Measurements from ENCODE around the gene TAF8.
A peak's percentile ranks its signal among the peaks of the same experiment; 100 is the strongest.
"Not testable (repeated sequence)": the region's sequence is repeated elsewhere in the genome, so short reads cannot be mapped to it uniquely, and the experiment has no call there.

Gene TAF8

GRCh38 chr6:42029062-42029685 lies 21.1 kb upstream of the TAF8 start:
- FAIRE-seq = no peak

GRCh38 chr6:42029881-42030280 lies 20.4 kb upstream of the TAF8 start:
- FAIRE-seq = no peak

DNA sequence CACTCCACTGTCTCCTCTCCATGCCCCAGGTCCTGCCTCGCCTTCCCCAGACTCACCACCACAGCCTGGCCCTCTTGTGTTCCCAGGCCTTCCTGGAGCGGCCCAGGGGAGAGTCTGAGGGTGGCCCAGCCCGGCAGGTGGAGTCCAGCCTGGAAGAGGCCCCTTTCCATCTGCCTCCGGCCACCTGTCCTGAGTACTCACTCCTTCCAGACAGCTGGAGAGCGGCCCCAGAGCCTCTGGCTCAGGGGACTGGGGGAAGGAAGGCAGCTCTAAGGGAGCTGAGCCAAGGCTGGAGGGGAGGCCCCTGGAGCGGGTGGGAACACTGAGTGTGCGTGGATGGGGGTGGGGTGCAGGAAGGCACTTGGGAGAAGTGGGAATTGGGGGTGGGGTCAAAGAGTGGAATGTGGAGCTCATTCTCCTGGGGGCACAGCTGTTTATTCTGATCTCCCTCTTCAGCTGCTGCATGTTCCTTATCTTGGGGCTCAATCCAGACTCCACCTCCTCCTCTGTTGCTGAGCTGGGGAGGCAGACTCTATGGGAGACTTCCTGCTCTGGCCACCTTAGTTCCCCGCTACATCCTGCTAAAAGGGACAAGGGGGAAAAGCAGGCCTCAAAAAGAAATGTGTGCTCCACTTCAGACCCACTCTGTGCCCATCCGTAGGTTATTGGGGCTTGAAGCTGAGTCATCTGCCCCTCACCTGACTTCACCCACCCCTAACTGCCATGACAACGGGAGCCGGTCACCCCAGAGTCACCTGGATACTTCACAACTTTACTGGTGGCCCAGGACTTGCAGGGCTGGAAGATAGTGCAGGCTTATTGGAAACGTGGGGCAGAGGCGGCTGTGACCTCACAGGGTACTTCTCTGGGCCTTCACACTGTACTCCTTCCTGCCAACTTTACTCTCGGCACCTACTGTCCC lies 19.5 kb upstream of the TAF8 start:
- no peak for FAIRE-seq

- no peak for FAIRE-seq
These were observed 18.0 kb upstream of the TAF8 start for GRCh38 chr6:42032366-42032765.

DNA sequence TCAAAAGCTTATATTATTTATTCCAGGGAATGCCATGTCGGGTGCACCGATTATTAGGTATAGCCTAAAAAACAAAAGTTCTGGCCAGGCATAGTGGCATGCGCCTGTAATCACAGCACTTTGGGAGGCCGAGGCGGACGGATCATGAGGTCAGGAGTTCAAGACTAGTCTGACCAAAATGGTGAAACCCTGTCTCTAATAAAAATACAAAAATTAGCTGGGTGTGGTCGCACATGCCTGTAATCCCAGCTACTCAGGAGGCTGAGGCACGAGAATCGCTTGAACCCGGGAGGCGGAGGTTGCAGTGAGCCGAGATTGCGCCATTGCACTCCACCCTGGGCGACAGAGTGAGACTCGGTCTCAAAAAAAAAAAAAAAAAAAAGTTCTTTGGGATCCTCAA lies 12.7 kb upstream of the TAF8 start:
- FAIRE-seq = not testable (repeated sequence)

DNA sequence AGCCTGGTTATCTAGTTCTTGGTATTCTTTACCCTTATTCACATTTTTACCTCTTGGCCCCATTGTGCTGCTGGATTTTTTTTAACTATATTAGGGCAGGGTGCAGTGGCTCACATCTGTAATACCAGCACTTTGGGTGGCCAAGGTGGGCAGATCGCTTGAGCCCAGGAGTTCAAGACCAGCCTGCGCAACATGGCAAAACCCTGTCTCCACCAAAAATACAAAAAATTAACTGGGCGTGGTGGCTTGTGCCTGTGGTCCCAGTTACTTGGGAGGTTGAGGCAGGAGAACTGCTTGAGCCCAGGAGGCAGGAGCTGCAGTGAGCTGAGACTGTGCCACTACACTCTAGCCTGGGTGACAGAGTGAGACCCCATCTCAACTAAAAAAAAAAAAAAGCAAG lies 12.2 kb upstream of the TAF8 start:
- FAIRE-seq = no peak

DNA sequence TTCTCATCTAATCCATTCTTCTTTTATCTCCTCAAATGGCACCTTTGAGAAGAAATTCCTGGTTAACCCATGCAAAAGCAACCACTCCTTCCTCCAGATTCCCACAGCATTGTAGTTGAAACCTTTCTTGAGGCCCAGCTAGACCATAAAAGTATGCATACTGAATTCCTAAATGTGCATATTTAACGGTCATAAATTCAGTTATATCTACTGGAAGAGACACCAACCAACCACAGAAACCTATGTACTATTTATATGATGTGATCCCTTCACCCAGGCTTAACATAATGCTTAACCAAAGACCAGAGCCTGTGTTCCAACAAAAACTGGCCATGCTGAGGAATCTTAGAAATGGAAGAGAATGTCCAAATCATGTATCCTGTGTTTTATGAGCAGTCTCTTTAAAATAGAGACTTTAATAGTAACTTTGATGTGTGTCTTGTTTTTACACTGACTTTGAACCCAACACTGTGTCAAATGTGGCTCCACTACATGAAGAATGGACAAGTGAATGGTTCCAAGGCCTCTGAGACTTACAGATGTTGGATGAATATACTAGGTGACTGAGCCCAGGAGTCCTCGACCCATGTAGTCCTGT lies 11.4 kb upstream of the TAF8 start:
- FAIRE-seq = no peak

DNA sequence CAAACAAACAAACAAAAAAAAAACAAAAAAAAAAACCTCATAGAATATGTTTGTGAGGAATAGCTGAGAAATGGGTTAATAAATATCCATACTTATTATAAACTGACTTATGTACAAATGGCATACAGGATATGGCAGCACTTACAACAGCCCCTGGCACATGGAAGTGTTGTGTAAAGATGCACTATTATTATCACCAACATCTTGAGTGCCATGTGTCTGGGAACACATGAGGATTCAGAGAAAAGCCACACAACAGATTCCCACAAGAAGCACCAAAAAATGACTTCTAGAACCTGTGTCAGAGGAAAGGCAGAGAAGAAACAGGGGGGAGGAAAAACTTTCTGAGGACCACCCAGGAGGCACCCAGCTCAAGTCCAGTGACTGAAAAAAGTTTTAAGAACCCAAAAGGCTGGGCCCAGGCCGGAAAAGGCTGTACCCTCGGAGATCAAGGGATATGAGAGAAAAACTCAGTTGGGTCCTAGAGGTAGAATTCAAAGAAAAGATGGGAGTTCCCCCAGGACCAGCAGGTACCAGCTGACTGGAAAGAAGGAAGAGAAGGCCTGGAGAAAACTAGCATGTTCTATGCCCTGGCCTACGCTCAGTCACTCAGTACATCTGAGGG lies 9.4 kb upstream of the TAF8 start:
- FAIRE-seq = no peak

DNA sequence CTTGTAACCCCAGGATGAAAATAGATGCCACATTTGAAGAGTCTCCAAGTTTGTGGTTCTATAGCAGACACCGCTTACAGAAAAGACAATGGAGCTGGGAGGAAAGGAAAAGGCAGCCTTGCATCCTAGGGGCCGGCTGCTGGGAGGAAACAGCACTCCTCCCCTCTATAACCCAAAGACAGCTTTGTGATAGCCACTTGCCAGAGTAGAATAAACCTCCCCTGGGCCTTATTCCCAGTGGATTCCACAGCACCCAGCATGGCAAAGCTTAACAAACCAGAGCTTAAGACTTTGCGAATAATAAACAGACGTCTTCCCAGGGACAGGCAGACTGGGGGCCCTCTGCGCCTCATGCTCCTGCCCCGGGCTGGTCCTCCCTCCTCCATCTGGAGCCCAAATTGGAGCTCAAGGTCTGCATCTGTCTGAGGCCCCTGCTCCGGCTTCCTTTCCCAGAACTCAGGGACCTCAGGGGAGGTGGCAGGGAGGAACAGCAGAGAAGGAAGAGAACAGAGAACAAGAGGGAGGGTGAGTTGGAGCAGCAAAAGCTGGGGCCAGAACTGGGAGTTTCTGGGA lies 8.8 kb upstream of the TAF8 start:
- no peak for FAIRE-seq

DNA sequence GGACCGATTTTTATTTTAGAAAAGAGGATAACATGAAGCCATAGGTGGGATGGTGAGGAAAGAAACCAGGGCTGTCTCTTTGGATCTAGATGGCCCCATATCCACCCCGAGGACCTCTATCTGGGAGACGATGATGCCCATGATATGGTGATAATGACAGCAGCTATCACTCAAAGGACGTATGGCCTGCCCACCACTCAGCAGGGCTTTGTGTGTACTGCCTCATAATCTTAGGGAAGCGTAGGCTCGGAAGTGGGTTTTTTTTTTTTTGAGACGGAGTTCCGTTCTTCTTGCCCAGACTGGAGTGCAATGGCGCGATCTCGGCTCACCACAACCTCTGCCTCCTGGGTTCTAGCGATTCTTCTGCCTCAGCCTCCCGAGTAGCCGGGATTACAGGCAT lies 8.2 kb upstream of the TAF8 start:
- FAIRE-seq = no peak

- FAIRE-seq = peak; percentile 48
These were observed 6.4 kb upstream of the TAF8 start for GRCh38 chr6:42043787-42044475.

DNA sequence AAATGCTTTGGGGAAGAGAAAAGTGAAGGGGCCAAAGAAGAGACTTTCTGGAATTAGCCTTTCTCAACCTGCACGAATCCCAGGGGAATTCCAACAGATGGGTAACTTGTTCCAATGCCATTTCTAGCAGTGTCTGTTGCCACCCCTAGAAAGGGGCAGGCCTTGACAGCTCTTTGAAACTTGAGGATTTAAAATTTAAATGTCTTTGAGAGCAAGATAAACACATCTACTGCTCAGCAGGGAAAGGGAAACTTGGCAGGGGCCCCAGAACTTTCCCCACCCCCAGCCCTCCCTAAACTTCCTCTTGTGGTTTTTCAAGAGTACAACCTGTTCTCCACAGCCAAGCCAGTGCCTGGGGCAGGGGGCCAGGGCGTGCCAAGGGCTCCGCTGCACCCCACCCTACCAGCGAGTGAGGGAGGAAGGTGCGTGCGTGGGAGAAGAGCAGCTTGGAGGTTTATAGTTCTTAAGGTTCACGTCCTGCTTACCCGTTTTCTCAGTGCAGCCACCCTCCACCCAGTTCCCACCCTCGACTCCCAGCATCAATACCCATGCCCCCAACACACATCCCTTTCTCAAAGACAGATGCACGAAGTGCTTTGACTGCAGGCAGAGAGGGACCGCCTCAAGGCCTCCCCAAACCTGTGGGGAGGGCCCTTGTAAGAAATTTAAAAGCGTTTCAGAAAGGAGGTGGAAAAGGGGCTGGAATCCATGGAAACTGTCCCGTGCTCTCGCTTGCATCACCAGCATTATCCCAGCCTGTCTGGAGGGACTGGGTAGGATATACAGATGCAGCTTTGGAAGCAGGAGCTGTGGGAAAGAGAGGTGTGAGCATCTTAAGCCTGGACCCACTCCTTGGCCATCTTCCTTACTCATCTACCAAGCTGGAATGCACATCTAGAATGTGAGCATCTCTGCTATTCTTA lies 4.5 kb upstream of the TAF8 start:
- no peak for FAIRE-seq

DNA sequence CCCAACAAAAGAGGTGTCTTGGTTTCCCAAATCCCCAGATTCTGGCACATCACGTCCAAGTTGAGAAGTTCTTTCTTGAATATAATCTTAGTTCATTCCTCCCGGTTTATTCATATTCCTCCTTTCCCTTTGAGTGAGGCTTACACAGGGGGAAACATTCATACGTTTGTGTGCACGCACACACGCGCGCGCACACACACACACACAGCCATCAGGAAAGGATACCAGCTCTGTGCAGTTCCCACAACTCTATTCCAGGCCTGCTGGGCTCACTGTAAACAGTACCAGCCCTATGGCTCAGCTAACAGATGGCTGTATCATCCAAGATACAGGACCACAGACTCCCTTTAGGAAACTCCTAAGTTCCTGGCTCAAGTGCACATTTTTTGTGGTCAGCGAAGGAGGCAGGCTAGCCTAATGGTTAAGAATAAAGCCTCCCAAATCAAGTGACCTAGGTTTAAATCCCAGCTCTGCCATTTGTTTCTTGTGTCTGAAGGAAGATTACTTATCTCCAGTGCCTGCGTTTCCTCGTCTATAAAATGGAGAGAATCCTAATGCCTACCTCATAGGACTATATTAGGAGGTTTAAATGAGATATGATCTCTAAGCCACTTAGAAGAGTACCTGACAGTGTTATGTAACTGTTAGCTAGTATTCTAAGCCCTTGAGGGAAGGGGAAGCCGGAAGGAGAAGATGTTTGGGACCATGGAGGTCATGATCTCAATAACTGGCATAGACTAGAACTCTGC lies 3.7 kb upstream of the TAF8 start:
- no peak for FAIRE-seq

GRCh38 chr6:42047213-42047590 lies 3.1 kb upstream of the TAF8 start:
- FAIRE-seq = no peak

GRCh38 chr6:42047790-42048405 lies 2.4 kb upstream of the TAF8 start:
- FAIRE-seq = no peak

DNA sequence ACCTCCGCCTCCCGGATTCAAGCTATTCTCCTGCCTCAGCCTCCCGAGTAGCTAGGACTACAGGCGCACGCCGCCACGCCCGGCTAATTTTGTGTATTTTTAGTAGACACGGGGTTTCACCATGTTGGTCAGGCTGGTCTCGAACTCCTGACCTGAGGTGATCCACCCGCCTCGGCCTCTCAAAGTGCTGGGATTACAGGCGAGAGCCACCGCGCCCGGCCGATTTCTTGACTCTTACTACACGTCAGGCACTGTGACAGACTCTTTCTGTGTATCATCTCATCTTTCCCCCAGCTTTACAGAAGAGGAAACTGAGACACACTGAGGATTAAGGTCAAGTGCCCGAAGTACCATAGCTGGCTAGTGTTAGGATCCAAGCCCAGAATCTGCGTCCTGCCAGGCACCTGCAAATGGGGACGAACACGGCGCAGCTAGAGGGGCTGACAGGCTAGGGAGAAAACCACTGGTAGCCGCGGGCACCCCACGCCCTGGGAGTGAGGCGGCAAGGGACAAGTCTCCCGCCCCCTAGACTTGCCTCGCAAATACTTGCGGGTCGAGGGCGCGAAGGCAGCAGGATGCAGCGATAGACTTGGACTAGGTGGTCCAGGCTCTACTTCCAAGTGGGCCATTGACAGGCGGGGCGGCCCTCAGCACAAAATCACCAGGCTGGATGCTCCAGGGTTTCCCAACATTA lies 1.1 kb upstream of the TAF8 start:
- FAIRE-seq = no peak

GRCh38 chr6:42049948-42050296 lies 402 bp upstream of the TAF8 start:
- FAIRE-seq = no peak

DNA sequence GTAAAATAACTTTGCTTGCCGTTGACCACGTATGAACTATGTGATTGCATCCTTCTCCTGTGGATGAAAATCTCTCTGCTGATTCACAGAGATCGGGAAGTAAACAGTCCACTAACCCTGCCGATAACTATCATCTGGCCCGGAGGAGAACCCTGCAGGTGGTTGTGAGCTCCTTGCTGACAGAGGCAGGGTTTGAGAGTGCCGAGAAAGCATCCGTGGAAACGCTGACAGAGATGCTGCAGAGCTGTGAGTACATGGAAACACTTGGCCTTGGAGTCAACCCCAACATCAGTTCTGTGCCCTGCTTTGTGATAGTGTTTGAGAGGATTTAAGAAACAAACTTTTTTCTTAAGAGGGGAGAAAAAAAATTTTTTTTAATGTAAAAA lies 937 bp downstream of the TAF8 start:
- no peak for FAIRE-seq

GRCh38 chr6:42053601-42054000 lies 3.3 kb downstream of the TAF8 start:
- FAIRE-seq = no peak

DNA sequence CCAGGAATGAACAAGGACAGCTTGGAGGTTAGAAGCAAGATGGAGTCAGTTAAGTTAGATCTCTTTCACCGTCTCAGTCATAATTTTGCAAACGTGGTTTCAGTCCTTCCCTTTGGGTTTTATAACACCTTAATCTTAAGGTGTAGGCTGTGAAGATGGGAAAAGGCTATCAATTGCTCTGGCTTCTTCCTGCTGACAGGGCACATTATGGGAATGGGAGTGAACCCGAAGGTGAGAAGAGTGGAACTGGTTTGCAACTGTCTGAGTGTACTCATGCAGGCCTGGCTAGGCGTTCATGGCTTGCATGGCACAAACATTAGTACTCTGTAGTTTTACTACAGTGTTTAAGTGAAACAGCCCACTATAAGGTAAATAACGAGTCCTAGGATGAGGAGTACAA lies 9.4 kb downstream of the TAF8 start:
- FAIRE-seq = no peak
